SU-DHL-6 (cell line): ENCODE results near the gene SEMG2.

Experiments
- H2AFZ ChIP-seq: fragments of 200-600 bp; sonication (generic); 2 replicates; pipeline ENCODE4 v1.6.1; 2014; ENCODE audit warnings: low read depth, mild to moderate bottlenecking, moderate library complexity, mixed read lengths, antibody characterized with exemption, low read length; ENCODE audit not compliant: severe bottlenecking
- H3F3A ChIP-seq: fragments of 200-600 bp; shearing (Covaris generic); 2 replicates; pipeline ENCODE4 v1.6.0; 2016; ENCODE audit warnings: antibody characterized with exemption, mild to moderate bottlenecking; ENCODE audit not compliant: insufficient read depth
- H3K27ac ChIP-seq: fragments of 200-600 bp; sonication (generic); 2 replicates; pipeline ENCODE4 v1.5.1; 2016; ENCODE audit warnings: low read depth, mild to moderate bottlenecking, low read length, moderate library complexity, mixed read lengths
- H3K27me3 ChIP-seq: fragments of 200-600 bp; sonication (generic), shearing (Covaris generic); 2 replicates; pipeline ENCODE4 v1.6.0; 2014; ENCODE audit warnings: mild to moderate bottlenecking, low read length
- H3K36me3 ChIP-seq: fragments of 200-600 bp; sonication (generic); 2 replicates; pipeline ENCODE4 v1.6.1; 2014; ENCODE audit warnings: mild to moderate bottlenecking, low read length, mixed read lengths
- H3K4me2 ChIP-seq: fragments of 300-600, 200-600 bp; shearing (Covaris generic), sonication (generic); 2 replicates; pipeline ENCODE4 v1.6.0; 2014; ENCODE audit warnings: low read length, low read depth, mild to moderate bottlenecking; ENCODE audit not compliant: poor library complexity, severe bottlenecking
- H3K4me3 ChIP-seq: fragments of 200-600 bp; sonication (generic); 2 replicates; pipeline ENCODE4 v1.5.1; 2014; ENCODE audit warnings: antibody characterized with exemption, low read length, mild to moderate bottlenecking, mixed read lengths; ENCODE audit not compliant: insufficient read depth, poor library complexity, severe bottlenecking
- H3K79me2 ChIP-seq: fragments of 200-600 bp; sonication (generic); 2 replicates; pipeline ENCODE4 v1.6.1; 2014; ENCODE audit warnings: mild to moderate bottlenecking, low read length, moderate library complexity; ENCODE audit not compliant: insufficient read depth
- H3K9ac ChIP-seq: fragments of 200-600 bp; sonication (generic); 2 replicates; pipeline ENCODE4 v1.7.0; 2014; ENCODE audit warnings: mild to moderate bottlenecking, low read length
- H3K9me2 ChIP-seq: fragments of 200-600 bp; sonication (generic); replicated peaks from 2 replicates; pipeline ENCODE4 v1.6.1; 2014; ENCODE audit warnings: low read length; ENCODE audit not compliant: insufficient read depth
- H3K9me3 ChIP-seq: fragments of 200-600 bp; sonication (generic); 2 replicates; pipeline ENCODE4 v1.6.1; 2014; ENCODE audit warnings: low read length, mixed read lengths; ENCODE audit not compliant: insufficient read depth
- H4K20me1 ChIP-seq: fragments of 200-600 bp; sonication (generic); 2 replicates; pipeline ENCODE4 v1.6.1; 2014; ENCODE audit warnings: low read depth, mild to moderate bottlenecking, antibody characterized with exemption, low read length, moderate library complexity, mixed read lengths
- EZH2phosphoT487 ChIP-seq: fragments of 200-600 bp; sonication (generic), shearing (Covaris generic); conservative IDR thresholded peaks from 2 replicates; pipeline ENCODE4 v1.6.1; 2018; ENCODE audit warnings: mild to moderate bottlenecking, antibody characterized with exemption, low read length, moderate library complexity, mixed read lengths
- TF ChIP-seq, protein P1 (sequence below): fragments of 200-600 bp; sonication (generic); IDR thresholded peaks from one replicate; pipeline ENCODE4 v1.5.1; 2017; ENCODE audit warnings: antibody characterized with exemption, mild to moderate bottlenecking, low read length, moderate library complexity; ENCODE audit not compliant: insufficient read depth, poor library complexity, severe bottlenecking

SEMG2 gene

GRCh38 chr20:45209924-45210323 lies 11.2 kb upstream of the SEMG2 start:
- Histone ChIP-seq H3K4me2 (no peak overlapping the region), H4K20me1 (no peaks in the 10 kb centered on the region), H2AFZ (no peak overlapping the region), H3K27me3 (no peaks in the 10 kb centered on the region), H3K36me3 (no peaks in the 10 kb centered on the region), H3K9ac (no peak overlapping the region), H3K79me2 (no peaks in the 10 kb centered on the region), H3K9me2 (no peaks in the 10 kb centered on the region), H3F3A (no peaks in the 10 kb centered on the region), H3K4me3 (no peak overlapping the region), H3K27ac (no peak overlapping the region), H3K9me3 (0 out of 2 replicates have a peak, but pooled peaks cover 4% of the 10 kb centered on the region)
- TF ChIP-seq EZH2phosphoT487: no peak
- TF ChIP-seq, protein P1, sequence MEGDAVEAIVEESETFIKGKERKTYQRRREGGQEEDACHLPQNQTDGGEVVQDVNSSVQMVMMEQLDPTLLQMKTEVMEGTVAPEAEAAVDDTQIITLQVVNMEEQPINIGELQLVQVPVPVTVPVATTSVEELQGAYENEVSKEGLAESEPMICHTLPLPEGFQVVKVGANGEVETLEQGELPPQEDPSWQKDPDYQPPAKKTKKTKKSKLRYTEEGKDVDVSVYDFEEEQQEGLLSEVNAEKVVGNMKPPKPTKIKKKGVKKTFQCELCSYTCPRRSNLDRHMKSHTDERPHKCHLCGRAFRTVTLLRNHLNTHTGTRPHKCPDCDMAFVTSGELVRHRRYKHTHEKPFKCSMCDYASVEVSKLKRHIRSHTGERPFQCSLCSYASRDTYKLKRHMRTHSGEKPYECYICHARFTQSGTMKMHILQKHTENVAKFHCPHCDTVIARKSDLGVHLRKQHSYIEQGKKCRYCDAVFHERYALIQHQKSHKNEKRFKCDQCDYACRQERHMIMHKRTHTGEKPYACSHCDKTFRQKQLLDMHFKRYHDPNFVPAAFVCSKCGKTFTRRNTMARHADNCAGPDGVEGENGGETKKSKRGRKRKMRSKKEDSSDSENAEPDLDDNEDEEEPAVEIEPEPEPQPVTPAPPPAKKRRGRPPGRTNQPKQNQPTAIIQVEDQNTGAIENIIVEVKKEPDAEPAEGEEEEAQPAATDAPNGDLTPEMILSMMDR: no peak

- H3K9me3 ChIP-seq: 0 out of 2 replicates have a peak, but pooled peaks cover 4% of the 10 kb centered on the region
- H3K79me2 ChIP-seq: no peaks in the 10 kb centered on the region
- H3K4me2 ChIP-seq: no peak overlapping the region
- no peaks in the 10 kb centered on the region for H3F3A ChIP-seq
- no peak overlapping the region for H3K4me3 ChIP-seq
- TF ChIP-seq, protein P1: no peak
- TF ChIP-seq EZH2phosphoT487: no peak
- no peak overlapping the region for H3K27ac ChIP-seq
- H3K27me3 ChIP-seq: no peaks in the 10 kb centered on the region
- no peak overlapping the region for H2AFZ ChIP-seq
- no peak overlapping the region for H3K9ac ChIP-seq
- no peaks in the 10 kb centered on the region for H3K36me3 ChIP-seq
- H4K20me1 ChIP-seq: no peaks in the 10 kb centered on the region
- H3K9me2 ChIP-seq: no peaks in the 10 kb centered on the region
Observed at GRCh38 chr20:45211569-45212474, 9.4 kb upstream of the SEMG2 start.

DNA sequence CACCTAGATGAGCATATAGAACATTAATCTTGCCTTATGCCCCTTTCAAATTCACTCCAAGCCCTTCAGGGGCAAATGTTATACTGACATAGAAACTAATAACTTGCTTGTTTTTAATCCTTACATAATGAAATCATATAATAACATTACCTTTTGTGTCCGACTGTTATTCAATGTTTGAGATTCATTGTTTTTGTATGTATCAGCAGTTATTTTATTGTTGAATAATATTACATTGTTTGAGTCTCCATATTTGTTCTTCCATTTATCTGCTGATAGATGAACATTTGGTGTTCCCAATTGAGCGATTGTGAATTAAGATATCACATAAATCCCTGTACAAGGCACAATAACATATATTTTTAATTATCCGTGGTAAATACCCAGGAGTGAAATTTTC lies 8.3 kb upstream of the SEMG2 start:
- H2AFZ ChIP-seq: no peak overlapping the region
- H3K4me3 ChIP-seq: no peak overlapping the region
- H3K9ac ChIP-seq: no peak overlapping the region
- H3K27ac ChIP-seq: no peak overlapping the region
- TF ChIP-seq EZH2phosphoT487: no peak
- TF ChIP-seq, protein P1: no peak
- no peaks in the 10 kb centered on the region for H3K79me2 ChIP-seq
- H3K4me2 ChIP-seq: no peak overlapping the region
- no peaks in the 10 kb centered on the region for H3K36me3 ChIP-seq
- H3K27me3 ChIP-seq: no peaks in the 10 kb centered on the region
- 0 out of 2 replicates have a peak, but pooled peaks cover 4% of the 10 kb centered on the region for H3K9me3 ChIP-seq
- no peaks in the 10 kb centered on the region for H3K9me2 ChIP-seq
- no peaks in the 10 kb centered on the region for H4K20me1 ChIP-seq
- H3F3A ChIP-seq: no peaks in the 10 kb centered on the region
